Stimulated activated CD8-positive, alpha-beta memory T cell treated with anti-CD3 and anti-CD28 coated beads, Interleukin-12 subunit alpha, Interleukin-12 subunit beta, amount 100 ng/mL, for 24 hours (primary cell): ENCODE results near the gene SRD5A1.

Experiments used
- DNase-seq: peaks from one replicate; pipeline ENCODE4 v3.0.0-alpha.2; 2020; ENCODE audit errors: extremely low read depth

Gene SRD5A1

GRCh38 chr5:6632888-6633468 is at the start of gene SRD5A1, which contains the start of gene NSUN2:
Gene SRD5A1, plus strand, starts transcription at chr5:6633440. Its CDS starts 137 bp downstream, at chr5:6633577.
Gene NSUN2, minus strand, starts transcription at chr5:6633044. Its CDS starts 65 bp downstream, at chr5:6632979.
- peak; percentile 82 for DNase-seq

GRCh38 chr5:6584101-6584645 is 49.1 kb upstream of the SRD5A1 start:
- no peak for DNase-seq

- no peak for DNase-seq
Observed at GRCh38 chr5:6584727-6585126, 48.5 kb upstream of the SRD5A1 start.

- no peak for DNase-seq
Observed at GRCh38 chr5:6585168-6585567, 48.1 kb upstream of the SRD5A1 start.

- no peak for DNase-seq
Observed at GRCh38 chr5:6585939-6586646, 47.1 kb upstream of the SRD5A1 start.

- DNase-seq, result no peak
Observed at GRCh38 chr5:6586647-6587042, 46.6 kb upstream of the SRD5A1 start.

GRCh38 chr5:6587171-6587570 is 46.1 kb upstream of the SRD5A1 start:
- DNase-seq, result no peak

- no peak for DNase-seq
Observed at GRCh38 chr5:6590581-6590980, 42.7 kb upstream of the SRD5A1 start.

- no peak for DNase-seq
Observed at GRCh38 chr5:6591671-6592288, 41.5 kb upstream of the SRD5A1 start.

GRCh38 chr5:6592601-6593000 is 40.6 kb upstream of the SRD5A1 start:
- no peak for DNase-seq

- DNase-seq, result no peak
Observed at GRCh38 chr5:6593148-6594016, 39.9 kb upstream of the SRD5A1 start.

GRCh38 chr5:6594066-6594465 is 39.2 kb upstream of the SRD5A1 start:
- DNase-seq, result no peak

GRCh38 chr5:6595405-6595804 is 37.8 kb upstream of the SRD5A1 start:
- no peak for DNase-seq

- no peak for DNase-seq
Observed at GRCh38 chr5:6596388-6596787, 36.9 kb upstream of the SRD5A1 start.

GRCh38 chr5:6597557-6597956 is 35.7 kb upstream of the SRD5A1 start:
- DNase-seq, result no peak

GRCh38 chr5:6598351-6598900 is 34.8 kb upstream of the SRD5A1 start:
- no peak for DNase-seq

- no peak for DNase-seq
Observed at GRCh38 chr5:6599739-6600138, 33.5 kb upstream of the SRD5A1 start.

GRCh38 chr5:6601271-6601670 is 32.0 kb upstream of the SRD5A1 start:
- DNase-seq, result no peak

- no peak for DNase-seq
Observed at GRCh38 chr5:6601816-6602215, 31.4 kb upstream of the SRD5A1 start.

GRCh38 chr5:6602441-6602840 is 30.8 kb upstream of the SRD5A1 start:
- no peak for DNase-seq

- no peak for DNase-seq
Observed at GRCh38 chr5:6603643-6604042, 29.6 kb upstream of the SRD5A1 start.

GRCh38 chr5:6604341-6604740 is 28.9 kb upstream of the SRD5A1 start:
- DNase-seq, result no peak
